Fibroblast of peridontal ligament (primary cell): Measurements from ENCODE around the gene BTAF1.

Experiments
- DNase-seq: peaks from one replicate; pipeline ENCODE4 v3.0.0-alpha.2; 2010; ENCODE audit errors: extremely low read depth

The BTAF1 gene

GRCh38 chr10:91908337-91909116, 15.0 kb upstream of the BTAF1 start:
- DNase-seq = peak; percentile 64

DNA sequence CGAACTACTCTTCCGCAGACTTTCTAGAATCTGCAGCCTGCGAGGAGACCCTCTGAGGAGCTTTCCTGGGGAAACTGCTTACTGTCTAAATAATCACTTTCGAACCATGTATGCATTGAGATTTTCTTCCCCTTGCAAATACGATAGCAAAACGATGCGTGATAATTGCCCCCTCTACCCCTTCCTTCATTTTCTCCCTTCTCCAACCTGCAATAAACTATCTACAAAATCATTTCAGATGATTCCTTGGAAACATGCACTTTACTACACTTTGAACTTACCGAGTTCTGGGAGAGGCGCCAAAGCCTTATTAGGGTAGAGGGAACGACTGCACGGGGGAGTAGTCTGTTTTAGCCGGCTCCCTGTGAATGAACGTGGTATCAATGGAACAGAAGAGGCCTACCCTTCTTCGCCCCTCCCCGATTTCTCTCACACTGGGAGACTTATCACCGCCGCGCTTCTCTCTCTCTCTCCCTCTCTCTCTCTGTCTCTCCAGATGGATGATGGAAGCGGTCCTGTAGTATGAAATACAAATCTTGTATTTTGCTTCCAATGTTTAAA, 14.4 kb upstream of the BTAF1 start, which contains the start of gene FGFBP3:
Gene FGFBP3 (minus strand): TSS at position 370 of the 561 bp plus-strand sequence. CDS start 517 bp downstream, outside the sequence.
- DNase-seq = peak; percentile 44

DNA sequence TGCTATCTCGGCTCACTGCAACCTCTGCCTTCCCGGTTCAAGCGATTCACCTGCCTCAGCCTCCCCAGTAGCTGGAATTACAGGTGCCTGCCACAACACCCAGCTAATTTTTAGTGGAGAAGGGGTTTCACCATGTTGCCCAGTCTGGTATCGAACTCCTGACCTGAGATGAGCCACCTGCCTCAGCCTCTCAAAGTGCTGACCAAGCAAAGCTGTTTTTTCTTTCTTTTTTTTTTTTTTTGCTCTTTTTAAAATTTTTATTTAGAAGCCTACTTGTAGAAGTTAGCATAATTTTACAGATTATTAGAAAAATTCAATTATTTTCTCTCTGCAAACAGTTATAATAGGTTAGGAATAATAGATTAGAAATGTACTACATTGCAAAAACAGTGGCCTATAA, 13.1 kb upstream of the BTAF1 start:
- DNase-seq = no peak

- DNase-seq = no peak
These were observed 3.9 kb upstream of the BTAF1 start for GRCh38 chr10:91919651-91920050.

- peak; percentile 45 for DNase-seq
These were observed 847 bp downstream of the BTAF1 start for GRCh38 chr10:91924212-91925021.

DNA sequence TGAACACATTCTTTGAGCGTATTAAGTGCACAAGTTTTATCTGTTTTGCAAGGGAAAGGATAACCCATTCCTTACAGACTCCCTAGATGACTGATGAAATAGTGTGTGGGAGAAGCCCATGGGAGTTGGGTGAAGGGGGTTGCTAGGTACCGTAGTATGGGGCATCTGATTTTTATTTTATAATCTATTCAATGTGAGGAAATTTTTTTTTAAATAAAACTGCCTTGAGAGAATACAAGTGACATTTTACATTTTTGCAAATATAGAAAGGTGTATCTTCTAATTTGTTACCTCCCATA, 1.4 kb downstream of the BTAF1 start:
- DNase-seq = peak; percentile 53

DNA sequence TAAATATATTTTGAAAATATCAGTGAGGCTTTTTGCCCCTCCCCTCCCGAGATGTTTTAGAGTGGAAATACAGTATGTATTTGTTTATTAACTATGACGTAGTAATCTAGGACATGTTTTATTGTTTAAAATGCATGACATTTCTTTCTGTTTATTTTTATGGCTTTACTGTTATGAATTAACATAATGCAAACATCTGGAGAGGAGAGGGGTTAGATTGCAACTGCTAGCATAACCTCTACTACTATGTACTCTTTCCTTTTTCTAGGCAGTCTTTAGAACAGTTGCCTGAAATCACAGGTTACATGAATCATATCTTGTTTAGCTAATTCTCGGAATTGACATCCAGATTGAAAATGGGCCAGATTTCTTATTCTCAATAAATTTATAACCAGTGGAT, 7.4 kb downstream of the BTAF1 start:
- peak; percentile 35 for DNase-seq

- no peak for DNase-seq
These were observed 8.1 kb downstream of the BTAF1 start for GRCh38 chr10:91931526-91932190.

GRCh38 chr10:91932737-91933136, 9.2 kb downstream of the BTAF1 start:
- DNase-seq = no peak

DNA sequence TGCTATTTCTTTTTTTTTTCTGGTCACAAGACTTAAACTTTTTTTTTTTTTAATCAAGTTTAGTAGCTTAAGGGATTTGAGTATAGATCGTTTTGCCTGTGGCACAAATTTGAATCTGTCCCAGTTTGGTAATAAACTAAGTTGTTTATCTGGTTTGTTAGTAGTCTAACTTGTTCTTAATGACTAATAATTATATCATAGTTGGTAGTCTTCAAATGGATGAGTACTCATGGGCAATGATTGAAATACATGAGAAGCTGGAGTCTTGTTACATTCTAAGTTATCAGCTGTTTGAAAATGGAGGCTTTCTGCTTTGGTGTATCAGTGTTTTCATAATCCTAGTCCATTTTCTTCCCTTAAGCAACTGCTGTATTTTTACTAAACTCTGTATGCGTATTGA, 12.3 kb downstream of the BTAF1 start:
- DNase-seq = no peak

DNA sequence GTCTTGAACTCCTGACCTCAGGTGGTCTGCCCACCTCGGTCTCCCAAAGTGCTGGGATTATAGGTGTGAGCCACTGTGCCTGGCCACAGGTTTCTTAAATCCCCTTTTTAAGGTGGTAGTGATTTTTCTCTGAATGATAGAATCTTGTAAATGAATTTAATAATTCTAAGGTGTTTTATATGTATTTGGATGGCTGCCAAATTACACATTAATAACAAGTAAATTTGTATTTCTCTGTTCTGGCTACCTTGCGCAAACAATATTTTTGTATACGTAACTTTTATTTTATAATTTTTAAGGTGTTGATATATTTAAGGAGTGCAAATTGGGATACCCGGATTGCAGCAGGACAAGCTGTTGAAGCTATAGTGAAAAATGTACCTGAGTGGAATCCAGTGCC, 16.1 kb downstream of the BTAF1 start:
- DNase-seq = no peak

GRCh38 chr10:91941426-91941825, 17.9 kb downstream of the BTAF1 start:
- no peak for DNase-seq

DNA sequence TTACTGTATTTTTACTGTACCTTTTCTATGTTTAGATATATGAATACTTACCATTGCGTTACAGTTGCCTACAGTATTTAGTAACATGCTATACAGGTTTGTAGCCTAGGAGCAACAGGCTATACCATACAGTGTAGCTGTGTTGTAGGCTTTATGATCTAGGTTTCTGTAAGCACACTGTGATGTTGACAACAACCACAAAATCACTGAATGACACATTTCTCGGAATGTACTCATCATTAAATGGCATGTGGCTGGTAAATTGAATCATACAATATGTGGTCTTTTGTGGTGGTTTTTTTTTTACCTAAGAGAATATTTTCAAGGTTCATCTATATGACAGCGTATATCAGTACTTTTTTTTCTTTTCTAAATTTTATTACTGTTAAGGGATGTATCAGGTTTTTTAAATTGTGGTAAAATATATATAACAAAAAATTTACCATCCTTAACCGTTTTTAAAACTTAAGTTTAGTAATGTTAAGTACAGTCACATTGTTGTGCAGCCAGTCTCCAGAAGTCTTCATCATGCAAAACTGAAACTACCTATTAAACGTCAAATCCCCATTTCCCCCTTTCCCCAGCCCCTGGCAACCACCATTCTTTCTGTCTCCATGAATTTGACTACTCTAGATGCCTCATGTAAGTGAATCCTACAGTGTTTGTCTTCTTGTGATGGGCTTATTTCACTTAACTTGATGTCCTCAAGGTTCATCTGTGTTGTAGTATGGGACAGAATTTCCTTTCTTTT, 21.5 kb downstream of the BTAF1 start:
- DNase-seq = peak; percentile 32

GRCh38 chr10:91953600-91954160, 30.1 kb downstream of the BTAF1 start:
- no peak for DNase-seq

- DNase-seq = no peak
These were observed 31.5 kb downstream of the BTAF1 start for GRCh38 chr10:91955114-91955513.

DNA sequence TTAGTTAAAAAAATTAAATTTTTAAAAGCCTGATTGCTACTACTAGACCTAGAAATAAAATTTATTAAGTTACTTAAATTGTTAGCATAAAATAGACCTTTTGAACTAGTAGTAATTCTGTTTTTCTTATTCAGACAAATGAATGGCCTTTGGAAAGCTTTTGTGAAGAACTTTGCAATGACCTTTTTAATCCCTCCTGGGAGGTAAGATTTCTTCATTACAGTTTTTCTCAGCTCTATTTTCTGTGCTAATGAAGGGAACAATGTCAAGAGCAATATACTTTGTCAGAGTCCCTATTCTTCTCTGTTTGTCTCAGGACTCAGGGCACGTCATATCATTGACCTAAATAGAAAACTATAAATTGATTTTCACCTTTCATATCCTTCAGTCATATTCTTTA, 33.5 kb downstream of the BTAF1 start:
- no peak for DNase-seq

DNA sequence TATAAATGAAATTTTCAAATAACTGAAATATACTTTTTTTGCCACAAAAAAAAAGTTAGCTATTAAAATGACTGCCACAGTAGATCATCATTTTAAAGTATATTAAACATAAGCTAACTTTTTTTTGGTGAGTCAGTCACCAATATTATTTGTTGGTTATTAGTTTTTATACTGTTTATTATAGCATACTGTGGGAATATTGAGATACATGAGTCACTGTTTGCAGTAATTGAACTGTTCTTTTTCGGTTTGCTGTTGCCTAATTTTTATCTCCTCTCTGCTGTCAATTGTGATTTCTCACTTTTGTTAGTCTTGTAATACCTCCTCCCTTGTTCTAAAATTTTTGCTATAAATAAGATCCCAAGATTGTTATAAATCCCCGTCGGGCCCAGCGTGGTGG, 45.7 kb downstream of the BTAF1 start:
- no peak for DNase-seq

GRCh38 chr10:91974960-91975359, 51.4 kb downstream of the BTAF1 start:
- DNase-seq = peak; percentile 81

GRCh38 chr10:91975438-91975837, 51.9 kb downstream of the BTAF1 start:
- DNase-seq = no peak

DNA sequence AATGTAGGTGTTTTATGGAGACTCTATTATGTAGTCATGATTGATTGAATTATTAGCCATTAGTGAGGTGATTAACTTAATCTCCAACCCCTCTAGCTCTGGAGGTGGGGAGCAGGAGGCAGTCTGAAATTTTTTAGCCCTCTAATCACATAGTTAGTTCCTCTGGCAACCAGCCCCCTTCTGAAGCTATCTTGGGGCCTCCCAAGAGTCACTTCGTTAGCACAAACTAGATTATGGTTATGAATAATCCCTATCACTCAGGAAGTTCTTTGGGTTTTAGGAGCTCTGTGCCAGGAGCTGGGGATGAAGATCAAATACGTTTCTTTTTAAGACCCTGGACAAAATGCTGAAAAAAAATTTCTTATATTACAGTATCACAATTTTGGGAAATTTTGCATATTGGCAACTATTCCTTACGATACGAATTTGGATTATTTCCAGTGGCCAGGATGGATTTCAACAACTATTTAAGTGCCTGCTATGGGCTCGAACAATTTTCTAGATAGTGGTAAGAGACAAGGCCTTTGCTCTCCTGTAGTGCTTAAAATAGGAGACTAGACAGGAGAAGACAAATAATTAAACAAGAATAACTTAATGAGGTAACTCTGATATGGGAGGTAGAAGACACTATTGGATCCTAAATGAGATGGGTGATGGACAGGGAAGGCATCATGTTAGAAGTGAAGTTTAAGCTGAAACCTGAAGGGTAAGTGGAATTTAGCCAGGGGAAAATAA, 52.9 kb downstream of the BTAF1 start:
- peak; percentile 38 for DNase-seq

DNA sequence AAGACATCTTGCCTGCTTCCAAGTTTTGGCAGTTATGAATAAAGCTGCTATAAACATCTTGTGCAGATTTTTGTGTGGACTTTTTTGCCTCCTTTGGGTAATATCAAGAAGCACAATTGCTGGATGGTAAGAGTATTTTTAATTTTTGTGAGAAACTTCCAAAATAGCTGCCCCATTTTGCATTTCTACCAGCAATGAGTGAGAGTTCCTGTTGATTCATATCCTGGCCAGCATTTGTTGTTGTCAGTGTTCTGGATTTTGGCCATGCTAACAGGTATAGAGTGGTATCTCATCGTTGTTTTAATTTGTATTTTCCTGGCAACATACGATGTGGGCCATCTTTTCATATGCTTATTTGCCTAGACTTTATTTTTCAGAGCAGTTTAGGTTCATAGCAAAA, 53.9 kb downstream of the BTAF1 start:
- DNase-seq = no peak
